CD4-positive, alpha-beta memory T cell (primary cell): ENCODE results near the gene TIMM44. TPM values are rescaled to one million over a fixed set of nuclear protein-coding genes. Genes with fewer than 3 reads are reported as not detected.

Source experiments
- CTCF ChIA-PET: fragments of 350-600 bp; sonication (Branson Sonifier 250); formaldehyde crosslinking; loops from one replicate; lab custom pipeline; 2021; ENCODE audit warnings: inconsistent platforms; ENCODE audit not compliant: partially characterized antibody; lab: Charles Lee
- POLR2A ChIA-PET: fragments of 350-600 bp; sonication (Branson Sonifier 250); formaldehyde crosslinking; loops from one replicate; lab custom pipeline; 2021; ENCODE audit not compliant: partially characterized antibody; lab: Charles Lee
- DNase-seq, 5 donors: peaks; one replicate each; pipeline versions ENCODE4 v3.0.0 to v3.0.0-alpha.2; 2020 to 2022; ENCODE audit warnings: mixed read lengths in 1 of 5
- H3K27ac ChIP-seq: one replicate; pipeline ENCODE4 v1.7.0; 2013; ENCODE audit warnings: low read depth, low read length
- H3K27me3 ChIP-seq: 2 replicates; pipeline ENCODE4 v1.7.0; 2013; ENCODE audit warnings: mild to moderate bottlenecking, low read length, moderate library complexity; ENCODE audit not compliant: insufficient read depth
- H3K36me3 ChIP-seq: 2 replicates; pipeline ENCODE4 v1.7.0; 2013; ENCODE audit warnings: mild to moderate bottlenecking, low read length, moderate library complexity; ENCODE audit not compliant: insufficient read depth
- H3K4me1 ChIP-seq: 2 replicates; pipeline ENCODE4 v1.7.0; 2013; ENCODE audit warnings: mild to moderate bottlenecking, low read length, moderate library complexity; ENCODE audit not compliant: insufficient read depth
- H3K4me3 ChIP-seq, 2 donors: one replicate each; pipeline ENCODE4 v1.7.0; 2013; ENCODE audit warnings: low read length in 2 of 2, mild to moderate bottlenecking in 1 of 2
- H3K9me3 ChIP-seq, 2 donors: one replicate each; pipeline ENCODE4 v1.7.0; 2013; ENCODE audit warnings: low read length in 2 of 2, control low read depth in 1 of 2; ENCODE audit not compliant: control insufficient read depth in 1 of 2
- H3K27ac Mint-ChIP-seq, 7 donors: one replicate each; pipeline ENCODE4 v1.8.0; 2020 to 2021; ENCODE audit warnings: mixed read lengths in 7 of 7, mild to moderate bottlenecking in 6 of 7, inconsistent platforms in 3 of 7, moderate library complexity in 3 of 7
- H3K27me3 Mint-ChIP-seq, 2 donors: one replicate each; pipeline ENCODE4 v1.8.0; 2020 to 2021; ENCODE audit warnings: mixed read lengths in 2 of 2
- H3K36me3 Mint-ChIP-seq, 2 donors: one replicate each; pipeline ENCODE4 v1.8.0; 2020 to 2021; ENCODE audit warnings: mixed read lengths in 2 of 2, inconsistent platforms in 1 of 2, mild to moderate bottlenecking in 1 of 2
- H3K4me1 Mint-ChIP-seq, 4 donors: one replicate each; pipeline ENCODE4 v1.8.0; 2020 to 2021; ENCODE audit warnings: mixed read lengths in 4 of 4, mild to moderate bottlenecking in 1 of 4
- H3K4me3 Mint-ChIP-seq, 8 donors: one replicate each; pipeline ENCODE4 v1.8.0; 2020 to 2021; ENCODE audit warnings: mixed read lengths in 8 of 8, mild to moderate bottlenecking in 7 of 8, moderate library complexity in 6 of 8, inconsistent platforms in 3 of 8
- H3K9me3 Mint-ChIP-seq, 8 donors: one replicate each; pipeline ENCODE4 v1.8.0; 2020 to 2021; ENCODE audit warnings: mixed read lengths in 8 of 8, mild to moderate bottlenecking in 5 of 8, inconsistent platforms in 3 of 8, moderate library complexity in 1 of 8
- intact Hi-C: fragments of 100-400 bp; cut with micrococcal nuclease; formaldehyde crosslinking; loops from one replicate; pipeline ENCODE4 v1.15.1; 2023
- polyA plus RNA-seq, 2 donors: library from polyadenylated mRNA; unstranded; fragments of 300-500 nt; fragmentation: Illumina TruSeq; gene quantifications; one replicate each; pipeline ENCODE4 v1.2.3, GENCODE V29; 2021
- total RNA-seq, 2 experiments: library from RNA; stranded (reverse); gene quantifications; one replicate each; pipeline ENCODE4 v1.2.3, GENCODE V29; 2021

The TIMM44 gene
- total and polyA plus RNA-seq, 4 experiments from 2014 or later, result 11.6 to 71.9 (median 43.5) TPM

DNA sequence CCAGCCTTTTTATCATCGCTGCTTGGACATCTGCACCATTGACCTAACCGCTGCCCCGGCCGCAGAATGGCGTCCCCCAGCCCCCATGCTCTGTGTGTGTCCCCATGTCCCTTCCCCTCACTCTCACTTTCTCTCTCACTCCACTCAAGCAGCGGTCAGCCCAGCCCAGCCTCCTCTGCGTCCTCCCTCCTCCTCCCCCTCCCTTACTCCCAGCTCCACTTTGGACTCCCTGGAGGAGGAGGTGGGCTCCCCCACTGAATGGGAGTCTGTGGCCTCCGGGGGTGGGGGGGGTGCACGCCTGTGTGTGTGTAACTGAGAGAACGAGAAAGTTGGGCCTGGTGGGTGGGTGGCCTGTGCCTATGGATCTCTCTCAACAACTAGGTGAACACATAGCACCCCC is 37.6 kb downstream of the TIMM44 start:
- DNase-seq, result no peak
- Histone ChIP-seq H3K4me3 (no peak overlapping the region), H3K9me3 (no peaks in the 10 kb centered on the region), H3K36me3 (peaks cover 12% of the 10 kb centered on the region), H3K27me3 (no peaks in the 10 kb centered on the region), H3K27ac (no peak overlapping the region), H3K4me1 (peaks cover 32% of the 10 kb centered on the region)
- intact Hi-C loops, result no loop called here
- H3K27me3 Mint-ChIP-seq, result peaks cover 2 to 3% of the 10 kb centered on the region in 2 donors
- H3K9me3 Mint-ChIP-seq, result peaks cover 0 to 5% (median 1%) of the 10 kb centered on the region in 8 donors
- H3K4me1 Mint-ChIP-seq, result peaks cover 15 to 37% (median 26%) of the 10 kb centered on the region in 4 donors
- POLR2A ChIA-PET, result interaction anchor here (1.4 kb wide), 1 partner anchor 14 kb away, joined by 3 read pairs; the partner anchor contains the start of gene SNAPC2
- CTCF ChIA-PET, result interaction anchor here (0.6 to 1.0 kb wide), 2 partner anchors 12 to 23 kb away, joined by 3 to 4 read pairs; no protein-coding TSS in a partner anchor
- peaks cover 4 to 22% of the 10 kb centered on the region in 2 donors for H3K36me3 Mint-ChIP-seq
- H3K27ac Mint-ChIP-seq, result peak overlapping the region in 5 of 7 donors; percentile 57 to 97 (median 87)
- H3K4me3 Mint-ChIP-seq, result peak overlapping the region in 6 of 8 donors; percentile 48 to 85 (median 78)

DNA sequence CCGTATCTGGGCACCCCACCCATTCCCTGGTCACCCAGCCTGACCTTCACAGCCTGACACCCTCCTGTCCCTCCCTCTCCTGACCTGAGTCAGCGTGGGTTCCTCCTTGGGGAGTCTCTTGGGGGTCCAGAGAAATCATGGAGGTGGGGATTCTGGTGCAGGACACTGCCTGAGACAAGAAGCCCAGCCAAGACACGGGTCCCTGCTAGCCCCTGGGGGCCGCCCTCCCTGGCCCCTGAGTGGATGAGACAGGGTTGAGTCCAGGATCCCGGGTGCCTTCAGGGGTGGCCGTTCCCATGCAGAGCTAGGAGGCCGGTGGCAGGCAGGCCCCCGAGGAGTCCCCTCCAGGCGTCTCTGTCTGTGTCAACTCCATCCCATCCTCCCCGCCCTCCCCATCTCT is 38.2 kb downstream of the TIMM44 start:
- Mint-ChIP-seq H3K27me3 (peaks cover 2 to 3% of the 10 kb centered on the region in 2 donors), H3K27ac (peak overlapping the region; percentile 89 to 97 (median 94)), H3K4me3 (peak overlapping the region; percentile 74 to 90 (median 86)), H3K36me3 (peaks cover 0 to 18% of the 10 kb centered on the region in 2 donors), H3K9me3 (peaks cover 0 to 5% (median 1%) of the 10 kb centered on the region in 8 donors), H3K4me1 (peaks cover 15 to 37% (median 26%) of the 10 kb centered on the region in 4 donors)
- Histone ChIP-seq H3K27me3 (no peaks in the 10 kb centered on the region), H3K9me3 (no peaks in the 10 kb centered on the region), H3K36me3 (peaks cover 9% of the 10 kb centered on the region), H3K27ac (peak overlapping the region; percentile 83), H3K4me1 (peaks cover 32% of the 10 kb centered on the region), H3K4me3 (peak overlapping the region in 1 of 2 donors; percentile 61)
- no peak for DNase-seq
- POLR2A ChIA-PET, result interaction anchor here (1.4 kb wide), 1 partner anchor 15 kb away, joined by 3 read pairs; the partner anchor contains the start of gene SNAPC2
- intact Hi-C loops, result no loop called here
- CTCF ChIA-PET, result interaction anchor here (0.6 kb wide), 1 partner anchor 12 kb away, joined by 3 read pairs; no protein-coding TSS in a partner anchor

DNA sequence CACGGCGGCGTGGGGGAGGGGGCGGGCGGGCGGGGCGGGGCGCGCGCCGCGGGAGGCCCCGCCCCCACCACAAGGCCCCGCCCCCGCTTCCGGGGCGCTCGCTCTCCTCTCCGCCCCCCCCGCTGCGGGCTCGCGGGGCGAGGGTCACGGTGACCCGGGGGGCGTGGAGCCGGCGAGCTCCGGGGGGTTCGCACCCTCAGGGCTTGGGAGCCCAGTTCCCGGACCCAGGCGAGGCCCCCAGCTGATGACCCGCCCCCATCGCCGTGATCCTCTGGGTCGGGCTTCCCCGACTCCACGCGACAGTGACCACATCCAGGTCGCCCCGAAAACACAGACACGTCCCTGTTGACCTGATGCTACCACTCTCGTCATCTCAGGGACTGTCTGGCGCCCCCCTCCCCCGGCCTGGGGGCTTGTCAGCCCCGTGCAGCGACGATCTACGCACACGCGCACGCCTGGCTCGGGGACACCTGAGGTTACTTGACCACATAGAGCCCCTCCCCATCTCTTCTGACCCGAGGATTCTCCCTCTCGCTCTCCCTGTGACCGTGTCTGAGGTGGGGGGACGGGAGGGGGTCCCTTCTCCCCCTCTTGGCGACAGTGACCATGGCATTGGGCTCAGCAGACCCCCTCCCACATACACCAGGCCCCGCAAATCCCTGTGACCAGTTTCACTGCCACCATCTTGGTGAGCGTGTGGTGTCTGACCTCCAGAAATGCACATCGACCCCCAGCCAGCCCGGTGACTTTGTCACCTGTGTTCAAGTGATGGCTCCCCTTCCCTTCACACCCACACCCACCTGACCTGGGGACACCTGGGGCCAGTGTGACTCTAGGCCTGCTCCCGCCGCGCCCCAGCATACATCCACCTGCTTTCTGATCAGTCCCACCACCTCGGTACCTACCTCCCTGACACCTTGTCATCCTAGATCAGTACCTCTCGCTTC is 39.1 kb downstream of the TIMM44 start:
- Histone ChIP-seq H3K4me1 (peaks cover 32% of the 10 kb centered on the region), H3K9me3 (no peaks in the 10 kb centered on the region), H3K36me3 (peaks cover 5% of the 10 kb centered on the region), H3K4me3 (peak overlapping the region; percentile 61 to 96), H3K27ac (peak overlapping the region; percentile 83), H3K27me3 (no peaks in the 10 kb centered on the region)
- Mint-ChIP-seq H3K9me3 (peaks cover 0 to 5% (median 1%) of the 10 kb centered on the region in 8 donors), H3K27ac (peak overlapping the region; percentile 89 to 97 (median 94)), H3K27me3 (peaks cover 2 to 4% of the 10 kb centered on the region in 2 donors), H3K4me3 (peak overlapping the region; percentile 74 to 99 (median 88)), H3K4me1 (peaks cover 15 to 37% (median 26%) of the 10 kb centered on the region in 4 donors), H3K36me3 (peaks cover 0 to 18% of the 10 kb centered on the region in 2 donors)
- intact Hi-C loops, result no loop called here
- POLR2A ChIA-PET, result interaction anchor here (0.6 to 2.5 kb wide), 14 partner anchors 9 to 835 kb away, joined by 3 to 82 read pairs (median 4); partner anchors contain the start of genes ELAVL1, SNAPC2, TGFBR3L and TIMM44
- CTCF ChIA-PET, result interaction anchor here (0.6 to 4.0 kb wide), 11 partner anchors 14 to 262 kb away, joined by 3 to 33 read pairs (median 3); partner anchors contain the start of genes SNAPC2 and TIMM44
- peak; percentile 80 to 93 (median 81) for DNase-seq

DNA sequence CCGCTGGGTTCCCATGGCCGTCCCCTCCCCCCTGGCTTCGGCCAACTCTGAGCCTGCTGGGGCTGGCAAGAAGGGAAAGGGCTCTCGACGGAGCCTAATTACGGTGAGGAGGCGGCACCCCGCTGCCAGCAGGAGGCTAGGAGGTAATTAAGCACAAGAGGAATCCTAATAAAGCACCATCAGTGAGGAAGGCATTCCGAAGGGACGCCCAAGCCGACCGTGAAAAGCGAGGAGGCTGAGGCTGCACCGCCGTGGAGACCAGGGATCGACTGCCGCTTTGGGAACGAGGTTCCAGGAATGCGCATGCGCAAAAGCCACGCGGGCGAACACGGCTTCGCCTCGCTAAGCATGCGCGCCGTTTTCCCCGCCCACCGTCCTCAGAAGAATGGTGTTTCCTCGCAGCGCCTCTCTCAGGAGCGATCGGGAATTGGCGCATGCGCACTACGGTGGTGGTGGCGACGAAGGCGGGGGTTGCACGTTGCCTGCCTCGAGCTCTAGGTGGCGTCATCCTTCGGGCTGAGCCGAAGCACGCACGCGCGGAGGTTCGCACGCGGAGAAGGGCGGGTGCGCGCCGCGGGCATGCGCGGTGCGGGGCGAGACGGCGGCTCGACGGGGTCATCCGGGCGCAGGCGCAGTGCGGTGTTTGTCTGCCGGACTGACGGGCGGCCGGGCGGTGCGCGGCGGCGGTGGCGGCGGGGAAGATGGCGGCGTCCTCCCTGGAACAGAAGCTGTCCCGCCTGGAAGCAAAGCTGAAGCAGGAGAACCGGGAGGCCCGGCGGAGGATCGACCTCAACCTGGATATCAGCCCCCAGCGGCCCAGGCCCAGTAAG is 40.0 kb downstream of the TIMM44 start, which contains the start of gene MAP2K7:
TSS of gene MAP2K7 (plus strand) at position 634 of the 830 bp plus-strand sequence. CDS start at position 702, 68 bp downstream.
- Histone ChIP-seq H3K4me1 (peaks cover 32% of the 10 kb centered on the region), H3K9me3 (no peaks in the 10 kb centered on the region), H3K36me3 (peaks cover 5% of the 10 kb centered on the region), H3K27ac (peak within 1 kb of the TSS; percentile 83), H3K27me3 (no peaks in the 10 kb centered on the region), H3K4me3 (peak within 1 kb of the TSS; percentile 61 to 96)
- ChIA-PET CTCF (interaction anchor here (0.6 to 4.0 kb wide), 11 partner anchors 15 to 263 kb away, joined by 3 to 33 read pairs (median 3); partner anchors contain the start of genes SNAPC2 and TIMM44), POLR2A (interaction anchor here (1.0 to 2.5 kb wide), 13 partner anchors 10 to 834 kb away, joined by 3 to 82 read pairs (median 5); partner anchors contain the start of genes ELAVL1, SNAPC2, TGFBR3L and TIMM44)
- Mint-ChIP-seq H3K9me3 (peaks cover 0 to 5% (median 1%) of the 10 kb centered on the region in 8 donors), H3K27ac (peak within 1 kb of the TSS; percentile 94 to 100 (median 97)), H3K4me1 (peaks cover 15 to 37% (median 26%) of the 10 kb centered on the region in 4 donors), H3K27me3 (peaks cover 2 to 5% of the 10 kb centered on the region in 2 donors), H3K4me3 (peak within 1 kb of the TSS; percentile 88 to 99 (median 90)), H3K36me3 (peaks cover 0 to 18% of the 10 kb centered on the region in 2 donors)
- peak; percentile 100 for DNase-seq
- intact Hi-C loops, result loop anchor here (1.0 kb wide), 4 partner anchors 17 to 73 kb away; partner anchors contain the start of genes EVI5L, SNAPC2 and TIMM44

- Mint-ChIP-seq H3K27me3 (peaks cover 2 to 5% of the 10 kb centered on the region in 2 donors), H3K4me1 (peaks cover 15 to 37% (median 26%) of the 10 kb centered on the region in 4 donors), H3K9me3 (peaks cover 0 to 5% (median 1%) of the 10 kb centered on the region in 8 donors), H3K36me3 (peaks cover 0 to 18% of the 10 kb centered on the region in 2 donors), H3K4me3 (peak overlapping the region; percentile 83 to 99 (median 90)), H3K27ac (peak overlapping the region; percentile 85 to 100 (median 97))
- Histone ChIP-seq H3K27me3 (no peaks in the 10 kb centered on the region), H3K27ac (peak overlapping the region; percentile 83), H3K36me3 (peaks cover 5% of the 10 kb centered on the region), H3K9me3 (no peaks in the 10 kb centered on the region), H3K4me1 (peaks cover 32% of the 10 kb centered on the region), H3K4me3 (peak overlapping the region; percentile 57 to 96)
- ChIA-PET POLR2A (interaction anchor here (1.0 to 2.5 kb wide), 11 partner anchors 10 to 834 kb away, joined by 3 to 82 read pairs (median 5); partner anchors contain the start of genes ELAVL1, SNAPC2, TGFBR3L and TIMM44), CTCF (interaction anchor here (1.1 to 4.0 kb wide), 7 partner anchors 15 to 50 kb away, joined by 3 to 33 read pairs (median 8); partner anchors contain the start of genes SNAPC2 and TIMM44)
- no peak for DNase-seq
- intact Hi-C loops, result loop anchor here (1.0 kb wide), 4 partner anchors 17 to 73 kb away; partner anchors contain the start of genes EVI5L, SNAPC2 and TIMM44
These were observed 40.6 kb downstream of the TIMM44 start for GRCh38 chr19:7902796-7903243.
